SK-N-SH treated with all-trans-retinoic acid at 6 μM for 48 hours (cell line): ENCODE results near the gene TMEM50A.
"Not testable (repeated sequence)": the region's sequence is repeated elsewhere in the genome, so short reads cannot be mapped to it uniquely, and the experiment has no call there.

Experiments used
- OSR1 ChIP-seq: fragments of 250-450 bp; sonication (Bioruptor Pico); IDR thresholded peaks from 2 replicates; pipeline ENCODE4 v1.8.0; 2022; ENCODE audit warnings: moderate library complexity, mild to moderate bottlenecking, inconsistent platforms
- PATZ1 ChIP-seq: fragments of 250-450 bp; sonication (Bioruptor Pico); IDR thresholded peaks from 2 replicates; pipeline ENCODE4 v1.8.0; 2020; ENCODE audit warnings: mild to moderate bottlenecking, moderate library complexity, borderline replicate concordance
- SNAI2 ChIP-seq: fragments of 250-450 bp; sonication (Bioruptor Pico); IDR thresholded peaks from 2 replicates; pipeline ENCODE4 v1.5.0; 2020; ENCODE audit warnings: mild to moderate bottlenecking, moderate library complexity
- ZC3H10 ChIP-seq: fragments of 250-450 bp; sonication (Bioruptor Pico); IDR thresholded peaks from 2 replicates; pipeline ENCODE4 v1.5.1; 2021; ENCODE audit warnings: mild to moderate bottlenecking, moderate library complexity
- ZFP3 ChIP-seq: fragments of 250-450 bp; sonication (Bioruptor Pico); IDR thresholded peaks from 2 replicates; pipeline ENCODE4 v1.5.0; 2020; ENCODE audit warnings: mild to moderate bottlenecking, moderate library complexity
- ZFP30 ChIP-seq: fragments of 450-650 bp; formaldehyde crosslinking; IDR thresholded peaks from 2 replicates; pipeline ENCODE4 v1.5.0; 2022; ENCODE audit warnings: mild to moderate bottlenecking, moderate library complexity
- ZNF70 ChIP-seq: fragments of 450-650 bp; formaldehyde crosslinking; IDR thresholded peaks from 2 replicates; pipeline ENCODE4 v1.5.0; 2020; ENCODE audit warnings: mild to moderate bottlenecking, moderate library complexity
- TF ChIP-seq, protein P1 (sequence below): fragments of 250-450 bp; sonication (Bioruptor Pico); IDR thresholded peaks from 2 replicates; pipeline ENCODE4 v1.5.0; 2020; ENCODE audit warnings: mild to moderate bottlenecking, moderate library complexity

DNA sequence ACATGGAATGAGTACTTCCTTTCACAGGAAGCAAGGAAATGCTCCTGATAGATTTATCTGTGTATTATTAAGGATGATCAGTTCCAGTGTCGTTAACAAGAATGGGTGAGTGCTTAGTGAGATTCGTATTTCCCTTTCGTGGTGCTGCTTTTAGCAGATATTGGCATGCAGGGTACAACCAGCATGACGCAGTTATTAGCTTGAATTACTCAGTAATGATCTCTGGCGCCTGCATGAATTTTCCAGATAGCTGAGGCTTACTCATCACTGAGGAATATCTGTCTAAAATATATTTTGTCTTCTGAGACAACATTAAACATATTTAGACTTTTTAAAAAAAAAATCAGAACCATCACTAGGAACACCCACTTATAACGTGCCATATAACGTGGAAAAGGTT lies 33.6 kb downstream of the TMEM50A start:
- not testable (repeated sequence) for TF ChIP-seq ZNF70 (CRISPR knock-in tag); ZFP30; PATZ1 (CRISPR knock-in tag); SNAI2; OSR1; ZFP3 (CRISPR knock-in tag)
- TF ChIP-seq, protein P1, sequence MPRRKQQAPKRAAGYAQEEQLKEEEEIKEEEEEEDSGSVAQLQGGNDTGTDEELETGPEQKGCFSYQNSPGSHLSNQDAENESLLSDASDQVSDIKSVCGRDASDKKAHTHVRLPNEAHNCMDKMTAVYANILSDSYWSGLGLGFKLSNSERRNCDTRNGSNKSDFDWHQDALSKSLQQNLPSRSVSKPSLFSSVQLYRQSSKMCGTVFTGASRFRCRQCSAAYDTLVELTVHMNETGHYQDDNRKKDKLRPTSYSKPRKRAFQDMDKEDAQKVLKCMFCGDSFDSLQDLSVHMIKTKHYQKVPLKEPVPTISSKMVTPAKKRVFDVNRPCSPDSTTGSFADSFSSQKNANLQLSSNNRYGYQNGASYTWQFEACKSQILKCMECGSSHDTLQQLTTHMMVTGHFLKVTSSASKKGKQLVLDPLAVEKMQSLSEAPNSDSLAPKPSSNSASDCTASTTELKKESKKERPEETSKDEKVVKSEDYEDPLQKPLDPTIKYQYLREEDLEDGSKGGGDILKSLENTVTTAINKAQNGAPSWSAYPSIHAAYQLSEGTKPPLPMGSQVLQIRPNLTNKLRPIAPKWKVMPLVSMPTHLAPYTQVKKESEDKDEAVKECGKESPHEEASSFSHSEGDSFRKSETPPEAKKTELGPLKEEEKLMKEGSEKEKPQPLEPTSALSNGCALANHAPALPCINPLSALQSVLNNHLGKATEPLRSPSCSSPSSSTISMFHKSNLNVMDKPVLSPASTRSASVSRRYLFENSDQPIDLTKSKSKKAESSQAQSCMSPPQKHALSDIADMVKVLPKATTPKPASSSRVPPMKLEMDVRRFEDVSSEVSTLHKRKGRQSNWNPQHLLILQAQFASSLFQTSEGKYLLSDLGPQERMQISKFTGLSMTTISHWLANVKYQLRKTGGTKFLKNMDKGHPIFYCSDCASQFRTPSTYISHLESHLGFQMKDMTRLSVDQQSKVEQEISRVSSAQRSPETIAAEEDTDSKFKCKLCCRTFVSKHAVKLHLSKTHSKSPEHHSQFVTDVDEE (CRISPR knock-in tag) = not testable (repeated sequence)
- 0 out of 2 replicates have a peak, but pooled peaks have one; percentile 32 for TF ChIP-seq ZC3H10
